Suprapubic skin (tissue), 3 donors: ENCODE results near the gene DLGAP4.

Experiments used
- CTCF ChIP-seq, 2 donors: fragments of 200-600 bp in 1 of 2; fragments of 450-650 bp in 1 of 2; sonication (generic) in 1 of 2; IDR thresholded peaks; one replicate each; pipeline ENCODE4 v1.5.1; 2016 to 2019; ENCODE audit warnings: antibody characterized with exemption in 2 of 2, mild to moderate bottlenecking in 1 of 2, moderate library complexity in 1 of 2
- EP300 ChIP-seq: sonication (generic); formaldehyde crosslinking; IDR thresholded peaks from one replicate; pipeline ENCODE4 v1.6.1; 2017; ENCODE audit warnings: antibody characterized with exemption
- POLR2A ChIP-seq, 2 donors: fragments of 450-650 bp; IDR thresholded peaks; one replicate each; pipeline ENCODE4 v1.6.1; 2017; ENCODE audit warnings: antibody characterized with exemption in 2 of 2, mild to moderate bottlenecking in 2 of 2, moderate library complexity in 2 of 2

GRCh38 chr20:36544134-36545018 lies 238.2 kb downstream of the DLGAP4 start:
- no peak for TF ChIP-seq POLR2A (IDR thresholded peaks at IDR 0.05)
- TF ChIP-seq CTCF (IDR thresholded peaks at IDR 0.05), result no peak
- no peak for TF ChIP-seq EP300
